ENCODE data around the gene TMEM179B.
A peak's percentile ranks its signal among the peaks of the same experiment; 100 is the strongest.
"Not testable (repeated sequence)": the region's sequence is repeated elsewhere in the genome, so short reads cannot be mapped to it uniquely, and the experiment has no call there.

TMEM179B gene, protein sequence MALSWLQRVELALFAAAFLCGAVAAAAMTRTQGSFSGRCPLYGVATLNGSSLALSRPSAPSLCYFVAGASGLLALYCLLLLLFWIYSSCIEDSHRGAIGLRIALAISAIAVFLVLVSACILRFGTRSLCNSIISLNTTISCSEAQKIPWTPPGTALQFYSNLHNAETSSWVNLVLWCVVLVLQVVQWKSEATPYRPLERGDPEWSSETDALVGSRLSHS

DNA sequence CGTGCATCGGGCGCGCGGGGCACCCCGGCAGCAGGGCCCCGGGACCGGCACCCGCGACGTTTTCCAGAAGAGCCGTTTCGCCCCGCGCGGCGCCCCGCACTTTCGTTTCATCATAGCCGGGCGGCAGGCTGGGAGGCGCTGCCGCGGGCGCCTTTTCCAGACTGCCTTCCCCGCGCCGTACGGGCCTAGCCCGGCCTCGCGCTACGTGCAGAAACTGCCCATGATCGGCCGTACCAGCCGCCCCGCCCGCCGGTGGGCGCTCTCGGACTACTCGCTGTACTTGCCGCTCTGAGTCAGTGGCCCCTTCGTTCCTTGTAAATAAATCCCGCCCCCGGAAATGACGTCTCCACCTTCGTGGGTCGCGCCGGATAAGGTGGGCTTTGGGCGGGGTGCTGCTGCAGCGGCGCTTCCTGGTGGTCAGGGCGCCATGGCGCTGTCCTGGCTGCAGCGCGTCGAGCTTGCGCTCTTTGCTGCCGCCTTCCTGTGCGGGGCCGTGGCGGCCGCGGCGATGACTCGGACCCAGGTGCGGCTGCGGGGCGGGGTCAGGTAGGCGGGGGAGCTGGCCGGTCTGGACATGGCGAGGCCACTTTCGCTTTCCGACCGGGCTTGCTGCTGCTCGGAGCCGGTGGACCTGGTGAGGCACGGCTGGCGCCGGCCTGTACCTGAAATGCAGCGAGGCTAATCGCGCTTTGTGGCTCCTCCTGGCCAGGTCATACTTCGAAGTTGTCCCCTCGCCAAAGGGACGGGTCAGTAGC is at the start of gene TMEM179B:
TMEM179B (plus strand) TSS at position 398 of the 755 bp plus-strand sequence; CDS start at position 428, 30 bp downstream.
- DNase-seq (ENCODE audit: low read depth): peak; percentile 98

DNA sequence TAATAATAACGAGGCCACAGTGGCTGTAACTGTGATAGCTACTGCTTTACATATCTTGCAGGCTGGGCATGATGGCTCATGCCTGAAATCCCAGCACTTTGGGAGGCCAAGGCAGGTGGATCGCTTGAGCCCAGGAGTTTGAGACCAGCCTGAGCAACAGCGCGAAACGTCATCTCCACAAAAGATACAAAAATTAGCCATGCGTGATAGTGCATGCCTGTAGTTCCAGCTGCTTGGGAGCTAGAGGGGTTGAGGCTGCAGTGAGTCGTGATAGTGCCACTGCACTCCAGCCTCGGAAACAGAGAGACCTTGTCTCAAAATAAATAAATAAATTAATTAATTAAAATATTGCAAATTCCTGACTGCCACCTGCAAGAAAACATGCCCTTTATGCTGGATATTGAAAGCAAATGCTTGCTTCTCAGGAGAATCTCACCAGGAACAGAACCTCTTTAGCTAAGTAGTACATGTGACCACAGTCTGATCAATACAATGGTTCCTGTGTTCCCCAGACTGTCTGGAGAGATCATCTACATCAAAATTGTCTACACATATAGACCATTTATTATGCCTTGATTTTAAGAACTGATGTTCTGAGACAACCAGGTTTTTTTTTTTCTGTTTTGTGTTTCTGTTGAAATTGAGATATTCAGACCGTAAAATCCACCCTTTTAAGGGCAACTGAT is 39.6 kb upstream of the TMEM179B start:
- no peak for DNase-seq (ENCODE audit: low read depth)

DNA sequence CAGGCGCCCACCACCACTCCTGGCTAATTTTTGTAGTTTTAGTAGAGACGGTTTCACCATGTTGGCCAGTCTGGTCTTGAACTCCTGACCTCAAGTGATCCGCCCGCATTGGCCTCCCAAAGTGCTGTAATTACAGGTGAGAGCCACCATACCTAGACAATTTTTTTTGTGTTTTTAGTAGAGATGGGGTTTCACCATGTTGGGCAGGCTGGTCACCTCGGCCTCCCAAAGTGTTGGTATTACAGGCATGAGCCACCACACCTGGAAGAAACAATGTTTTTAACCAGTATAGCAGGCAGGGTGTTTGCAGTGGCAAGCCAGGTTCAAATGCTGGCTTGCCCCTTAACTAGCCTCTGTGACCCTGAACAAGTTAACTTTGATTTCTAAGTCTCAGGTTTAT is 37.3 kb upstream of the TMEM179B start:
- not testable (repeated sequence) for DNase-seq (ENCODE audit: low read depth)

DNA sequence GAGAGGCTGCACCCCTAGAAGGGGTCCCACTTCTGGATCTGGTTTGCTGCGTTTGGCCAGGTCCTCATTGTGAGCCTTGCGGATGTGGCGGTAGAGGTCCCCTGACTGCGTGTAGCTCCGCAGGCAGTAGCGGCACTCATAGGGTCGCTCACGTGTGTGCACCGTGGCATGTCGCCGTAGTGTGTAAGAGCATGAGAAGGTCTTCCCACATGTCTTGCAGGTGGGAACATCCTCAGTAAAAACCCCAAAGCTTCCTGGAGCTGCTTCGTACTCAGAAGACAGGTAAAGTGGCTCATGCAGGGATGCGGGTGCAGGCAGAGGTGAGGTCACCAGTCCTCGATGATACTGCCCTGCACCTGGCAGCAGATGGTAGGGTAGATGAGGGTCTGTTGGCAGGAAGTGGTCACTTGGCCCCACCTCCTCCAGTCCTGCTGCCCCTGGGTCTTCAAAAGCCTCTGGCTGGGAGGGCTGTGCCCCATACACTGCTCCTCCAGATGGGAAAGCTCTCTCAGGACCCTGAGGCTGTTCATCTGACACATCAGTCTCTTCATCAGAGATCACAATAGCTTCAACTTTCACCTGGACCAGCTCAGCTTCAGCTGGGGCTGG is 34.9 kb upstream of the TMEM179B start:
- no peak for DNase-seq (ENCODE audit: low read depth)

DNA sequence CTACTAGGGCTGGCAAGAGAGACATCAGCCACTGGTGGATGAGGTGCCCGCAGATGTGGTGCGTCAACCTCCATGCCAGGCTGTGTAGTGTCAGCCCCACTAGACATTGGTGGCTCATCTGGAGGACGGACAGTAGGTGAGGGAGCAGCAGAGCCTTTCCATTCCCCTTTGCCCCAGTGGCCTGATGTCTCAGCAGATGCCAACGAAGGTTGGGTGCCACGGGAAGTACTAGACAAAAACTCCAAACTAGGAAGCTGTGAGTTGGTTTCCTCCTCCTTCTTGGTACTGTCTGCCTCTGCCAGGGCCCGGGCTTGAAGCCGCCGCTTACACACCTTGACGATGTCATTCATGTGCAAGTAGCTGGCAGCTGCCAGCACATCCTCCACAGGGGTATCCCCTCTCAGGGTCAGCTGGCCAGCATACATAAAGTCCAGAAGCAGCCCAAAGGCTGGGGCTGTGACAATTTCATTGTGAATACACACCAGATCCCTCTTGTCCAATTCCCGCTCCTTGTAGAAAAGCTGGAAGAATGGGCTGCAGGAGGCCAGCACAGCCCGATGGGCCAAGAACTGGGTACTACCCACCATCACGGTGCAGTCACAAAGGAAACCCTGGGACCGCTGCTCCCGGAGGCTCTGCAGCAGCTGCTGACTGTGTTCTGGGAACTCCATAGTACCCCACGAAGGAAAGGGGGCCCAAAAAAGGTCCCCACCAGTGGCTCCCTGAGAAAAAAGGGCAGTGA is 34.0 kb upstream of the TMEM179B start:
- no peak for DNase-seq (ENCODE audit: low read depth)

DNA sequence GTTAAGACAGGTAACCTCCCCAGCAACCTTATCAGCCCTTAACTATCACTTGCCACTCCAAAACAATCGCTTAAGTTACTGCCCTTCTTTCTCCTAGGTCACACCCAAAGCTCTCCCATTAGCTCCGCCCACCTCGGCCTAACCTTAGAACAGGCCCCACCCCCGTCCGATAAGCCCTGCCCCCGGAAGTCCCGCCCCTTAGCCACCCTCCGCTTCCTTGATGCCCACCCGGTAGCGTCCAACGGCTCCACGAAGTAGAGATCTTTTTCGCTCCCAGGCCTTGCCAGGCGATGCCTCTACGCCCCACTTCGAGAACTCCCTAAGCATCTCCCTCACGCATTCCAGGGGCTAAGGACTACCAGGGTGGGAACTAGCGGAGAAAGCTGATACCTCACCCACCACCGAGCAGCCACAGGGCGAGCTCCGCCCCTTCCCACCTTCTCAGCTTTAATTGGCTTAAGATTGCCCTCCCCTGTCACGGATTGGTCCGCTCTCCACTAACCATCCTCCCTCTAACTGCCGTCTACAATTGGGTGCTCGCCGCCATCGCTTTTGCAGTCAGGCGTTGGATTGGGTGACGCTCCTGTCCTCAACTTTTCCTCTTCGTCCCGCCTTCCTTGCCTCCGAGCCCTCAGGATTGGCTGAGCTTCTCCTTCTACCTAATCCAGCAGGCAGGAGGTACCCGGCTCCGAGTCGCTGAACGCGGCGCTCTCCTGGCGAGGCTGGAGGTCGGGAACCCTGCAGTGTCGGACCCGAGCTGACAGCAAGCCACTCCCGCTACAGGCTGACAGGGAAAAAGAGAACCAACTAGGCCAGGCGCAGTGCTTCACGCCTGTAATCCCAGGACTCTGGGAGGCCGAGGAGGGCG is 33.2 kb upstream of the TMEM179B start, which contains the start of gene ZBTB3:
ZBTB3 (minus strand) TSS at position 425 of the 868 bp plus-strand sequence. CDS start 496 bp downstream, outside the sequence.
- DNase-seq (ENCODE audit: low read depth): peak; percentile 99

DNA sequence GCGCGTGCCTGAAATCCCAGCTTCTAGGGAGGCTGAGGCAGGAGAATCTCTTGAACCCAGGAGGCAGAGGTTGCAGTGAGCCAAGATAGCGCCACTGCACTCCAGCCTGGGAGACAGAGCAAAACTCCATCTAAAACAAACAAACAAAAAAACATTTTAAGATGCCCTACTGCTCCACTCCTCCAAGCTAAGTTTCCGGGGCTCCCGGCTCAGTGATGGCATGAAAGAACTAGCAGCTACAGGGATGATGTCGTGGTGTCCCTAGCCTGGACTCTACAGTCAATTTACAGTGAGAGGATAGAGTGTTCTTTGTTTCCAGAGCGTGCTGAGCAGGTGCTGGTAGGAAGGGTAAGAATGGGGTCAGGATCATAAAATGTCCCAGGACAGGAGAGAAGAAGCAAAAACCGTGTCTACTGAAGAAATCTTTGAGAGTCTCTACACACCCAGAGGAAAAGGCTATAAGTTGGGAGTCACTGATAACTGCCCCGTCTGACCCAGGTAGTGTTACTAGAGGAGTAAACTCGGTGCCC is 32.1 kb upstream of the TMEM179B start:
- DNase-seq (ENCODE audit: low read depth): no peak

DNA sequence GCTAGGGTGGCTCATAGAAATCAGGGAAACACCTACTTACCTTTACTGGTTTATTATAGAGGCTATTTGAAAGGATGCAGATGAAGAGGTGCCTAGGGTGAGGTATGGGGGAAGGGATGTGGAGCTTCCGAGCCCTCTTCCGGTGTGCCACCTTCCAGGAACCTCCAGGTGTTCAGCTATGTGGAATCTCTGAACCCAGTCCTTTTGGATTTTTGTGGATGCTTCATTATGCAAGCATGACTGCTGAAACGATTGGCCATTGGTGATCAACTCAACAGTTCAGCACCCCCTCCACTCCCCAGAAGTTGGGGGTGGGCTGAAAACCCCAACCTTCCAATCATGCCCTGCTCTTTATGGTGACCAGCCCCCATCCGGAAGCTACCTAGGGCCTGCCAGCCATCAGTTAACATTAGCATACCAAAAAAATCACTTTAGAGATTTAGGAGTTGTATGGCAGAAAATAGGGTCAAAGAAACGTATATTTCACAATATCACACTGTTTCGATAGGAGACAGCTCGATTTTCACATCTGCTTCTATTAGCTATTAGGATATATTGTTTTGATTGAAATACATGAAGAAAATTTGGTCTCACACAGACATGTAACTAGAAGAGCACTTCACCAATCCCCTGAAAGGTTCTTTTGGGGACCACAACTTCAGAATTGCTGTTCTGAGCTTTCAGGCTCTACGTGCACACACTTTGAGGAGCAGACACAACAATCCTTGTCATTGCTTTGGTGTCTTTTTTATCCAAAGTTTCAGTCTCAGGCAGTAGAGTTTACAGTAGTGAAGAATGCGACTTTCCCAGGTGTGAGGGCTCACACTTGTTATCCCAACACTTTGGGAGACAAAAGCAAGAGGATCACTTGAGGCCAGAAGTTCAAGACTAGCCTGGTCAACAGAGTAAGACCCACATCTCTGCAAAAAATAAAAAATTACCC is 29.1 kb upstream of the TMEM179B start:
- DNase-seq (ENCODE audit: low read depth): no peak

DNA sequence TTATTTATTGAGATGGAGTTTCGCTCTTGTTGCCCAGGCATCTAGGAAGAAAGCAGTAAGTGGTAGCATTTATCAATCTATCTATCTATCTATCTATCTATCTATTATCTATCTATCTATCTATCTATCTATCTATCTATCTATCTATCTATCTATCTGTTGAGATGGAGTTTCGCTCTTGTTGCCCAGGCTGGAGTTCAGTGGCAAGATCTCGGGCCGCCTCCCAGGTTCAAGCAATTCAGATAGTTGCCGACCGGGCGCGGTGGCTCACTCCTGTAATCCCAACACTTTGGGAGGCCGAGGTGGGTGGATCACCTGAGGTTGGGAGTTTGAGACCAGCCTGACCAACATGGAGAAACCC is 26.4 kb upstream of the TMEM179B start:
- not testable (repeated sequence) for DNase-seq (ENCODE audit: low read depth)

DNA sequence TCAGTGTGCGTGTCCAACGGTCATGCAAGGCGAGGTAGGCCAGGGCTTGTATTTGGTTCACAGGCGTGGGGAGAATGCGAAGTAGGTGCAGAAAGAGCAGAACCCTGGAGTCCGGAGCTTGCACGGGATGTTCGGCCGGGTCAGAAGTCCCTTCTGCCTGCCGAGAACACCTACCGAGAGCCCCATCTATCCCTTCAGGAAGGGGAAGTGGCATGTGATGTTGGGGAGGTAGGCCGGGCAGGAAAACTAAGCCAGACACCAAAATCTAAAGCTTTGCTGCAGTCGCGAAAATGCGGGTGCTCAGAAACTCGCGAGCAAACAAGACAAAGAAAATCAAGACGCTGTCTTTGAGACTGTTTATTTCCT is 16.4 kb upstream of the TMEM179B start:
- DNase-seq (ENCODE audit: low read depth): no peak

DNA sequence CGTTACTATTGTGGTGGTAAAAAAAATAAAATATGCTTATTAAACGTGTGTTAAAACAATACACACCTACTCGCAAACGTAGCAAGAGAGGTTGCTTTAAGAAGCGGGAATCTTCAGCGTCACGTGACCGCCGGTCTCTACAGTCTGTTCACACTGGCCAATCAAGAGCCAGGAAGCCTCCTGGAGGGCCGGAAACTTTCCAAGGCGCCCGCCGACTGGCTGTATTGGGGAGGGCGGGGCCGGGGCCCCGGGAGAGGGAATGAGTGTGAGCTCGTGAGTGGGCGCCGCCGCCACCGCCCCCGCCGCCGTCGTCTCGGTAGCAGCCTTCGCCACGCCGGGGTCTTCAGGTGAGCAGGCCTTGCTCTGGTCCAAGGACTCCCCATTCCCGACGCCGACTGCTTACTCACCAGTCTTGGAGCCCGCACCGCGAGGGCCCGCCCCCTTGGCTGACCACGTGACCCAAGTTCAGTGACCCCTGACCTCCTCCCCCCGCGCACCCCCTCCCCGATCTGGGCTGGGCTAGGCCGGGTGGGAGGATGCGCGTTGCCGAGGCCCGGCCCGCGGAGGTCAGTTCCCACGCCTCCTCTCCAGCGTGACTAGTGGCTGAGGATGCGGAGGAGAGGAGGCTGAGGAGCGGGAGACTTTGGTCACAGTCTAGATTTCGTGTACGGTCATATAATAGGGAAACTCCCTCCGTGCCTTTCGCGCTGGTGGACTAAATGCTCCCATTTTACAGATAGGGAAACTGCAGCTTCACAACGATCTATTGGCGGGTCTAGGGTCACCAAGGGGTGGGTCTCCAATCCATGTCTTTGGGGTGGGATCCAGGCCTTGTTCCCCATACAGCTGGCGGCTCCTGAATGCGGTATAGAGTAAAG is 15.8 kb upstream of the TMEM179B start, which contains the start of gene TAF6L:
TAF6L (plus strand) TSS at position 253 of the 878 bp plus-strand sequence. CDS start 4,388 bp downstream, outside the sequence.
- DNase-seq (ENCODE audit: low read depth): peak; percentile 95

DNA sequence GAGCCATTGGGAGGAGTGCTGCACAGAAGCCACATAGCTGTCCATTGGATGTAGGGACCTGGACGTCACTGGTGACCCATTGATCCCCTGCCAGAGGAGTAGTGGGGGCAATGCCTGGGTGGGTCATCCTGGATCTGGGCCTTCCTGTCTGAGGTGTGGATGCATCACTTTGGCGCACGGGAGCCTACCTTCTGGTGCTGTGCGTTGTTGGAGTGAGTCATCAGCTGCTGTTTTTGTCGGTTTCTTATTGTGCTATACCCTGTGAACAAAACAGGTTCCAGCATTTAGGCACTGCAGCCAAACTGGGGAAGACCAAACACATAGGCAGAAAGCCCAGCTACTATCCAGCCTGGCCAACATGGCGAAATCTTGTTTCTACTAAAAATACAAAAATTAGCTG is 12.8 kb upstream of the TMEM179B start:
- no peak for DNase-seq (ENCODE audit: low read depth)

DNA sequence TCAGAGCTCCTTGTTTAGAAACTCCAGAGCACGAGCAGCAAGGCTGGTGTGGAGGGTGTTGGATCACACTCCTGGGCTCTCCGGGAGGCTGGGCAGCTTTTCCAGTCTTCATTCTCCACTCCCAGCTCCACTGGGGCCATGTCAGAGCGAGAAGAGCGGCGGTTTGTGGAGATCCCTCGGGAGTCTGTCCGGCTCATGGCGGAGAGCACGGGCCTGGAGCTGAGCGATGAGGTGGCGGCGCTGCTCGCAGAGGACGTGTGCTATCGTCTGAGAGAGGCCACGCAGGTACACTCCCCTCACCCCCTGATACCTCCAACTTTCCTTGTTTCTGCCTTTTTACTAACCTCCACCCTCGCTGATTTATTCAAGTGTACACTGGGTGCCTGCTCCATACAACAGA is 11.6 kb upstream of the TMEM179B start:
- no peak for DNase-seq (ENCODE audit: low read depth)

DNA sequence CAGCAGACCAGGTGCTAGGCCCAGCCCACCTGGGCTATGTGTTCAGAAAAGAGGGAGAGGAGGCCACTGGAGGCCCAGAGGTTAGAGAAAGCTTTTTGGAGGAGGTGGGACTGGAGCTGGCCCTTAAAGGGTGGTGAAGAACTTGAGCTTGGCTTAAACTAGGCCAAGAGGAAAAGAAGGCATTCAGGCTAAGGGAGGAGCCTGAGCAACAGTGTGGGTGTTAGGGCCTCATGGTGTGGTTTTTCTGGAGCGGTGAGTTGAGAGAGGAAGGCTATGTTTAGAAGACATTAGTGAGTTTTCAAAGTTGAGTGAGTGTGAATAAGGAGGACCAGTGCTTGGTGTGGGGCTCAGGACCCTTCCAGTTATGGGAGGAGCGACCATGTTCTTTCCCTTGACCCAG is 9.8 kb upstream of the TMEM179B start:
- DNase-seq (ENCODE audit: low read depth): no peak

DNA sequence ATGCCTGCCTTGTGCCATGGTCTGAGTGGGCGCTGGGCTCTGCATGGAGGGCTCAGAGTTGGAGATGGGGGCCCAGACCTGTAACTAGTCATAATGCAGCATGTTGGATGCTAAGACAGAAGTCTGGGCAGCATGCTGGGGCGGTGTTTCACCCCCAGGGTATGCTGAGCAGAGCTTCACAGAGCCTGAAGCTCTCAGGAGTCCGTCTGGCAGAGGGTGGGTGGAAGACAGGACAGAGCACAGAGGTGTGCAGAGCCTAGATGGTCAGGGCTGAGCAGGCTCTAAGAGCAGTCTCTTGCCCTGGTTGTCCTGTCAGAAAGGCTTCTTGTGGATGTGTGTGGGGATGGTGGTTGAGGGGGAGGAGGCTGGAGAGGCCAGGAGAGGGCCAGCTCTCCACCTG is 8.8 kb upstream of the TMEM179B start:
- no peak for DNase-seq (ENCODE audit: low read depth)

DNA sequence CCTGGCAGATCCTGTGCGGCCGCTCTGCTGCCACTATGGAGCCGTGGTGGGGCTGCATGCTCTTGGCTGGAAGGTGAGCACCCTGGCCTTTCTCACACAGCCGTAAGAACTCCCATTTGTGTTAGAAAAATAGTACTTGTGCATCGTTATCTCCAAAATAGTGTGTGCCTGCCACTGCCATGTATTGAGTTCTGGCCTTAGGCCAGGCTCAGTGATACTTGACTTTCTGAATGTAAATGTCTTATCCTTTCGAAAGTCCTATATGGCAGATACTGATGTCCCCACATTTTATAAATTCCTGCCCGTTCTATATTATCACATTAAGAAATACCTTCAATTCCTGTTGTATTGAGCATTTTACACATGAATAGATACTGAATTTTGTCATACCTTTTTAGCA is 4.4 kb upstream of the TMEM179B start:
- DNase-seq (ENCODE audit: low read depth): no peak

DNA sequence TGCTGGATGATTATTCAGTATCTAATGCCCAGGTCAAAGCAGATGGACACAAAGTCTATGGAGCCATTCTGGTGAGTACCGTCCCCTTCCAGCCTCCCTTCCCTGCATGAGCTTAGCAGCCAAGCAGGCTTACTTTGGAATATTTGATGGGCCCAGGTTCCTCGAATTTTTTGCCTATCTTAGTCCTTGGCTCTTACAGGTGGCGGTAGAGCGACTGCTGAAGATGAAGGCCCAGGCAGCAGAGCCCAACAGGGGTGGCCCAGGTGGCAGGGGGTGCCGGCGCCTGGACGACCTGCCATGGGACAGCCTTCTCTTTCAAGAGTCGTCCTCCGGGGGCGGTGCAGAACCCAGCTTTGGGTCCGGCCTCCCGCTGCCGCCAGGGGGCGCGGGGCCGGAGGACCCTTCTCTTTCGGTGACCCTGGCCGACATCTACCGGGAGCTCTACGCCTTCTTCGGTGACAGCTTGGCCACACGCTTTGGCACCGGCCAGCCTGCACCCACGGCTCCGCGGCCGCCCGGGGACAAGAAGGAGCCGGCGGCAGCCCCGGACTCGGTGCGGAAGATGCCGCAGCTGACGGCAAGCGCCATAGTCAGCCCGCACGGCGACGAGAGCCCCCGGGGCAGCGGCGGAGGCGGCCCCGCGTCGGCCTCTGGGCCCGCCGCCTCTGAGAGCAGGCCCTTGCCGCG is 741 bp upstream of the TMEM179B start:
- DNase-seq (ENCODE audit: low read depth): no peak

DNA sequence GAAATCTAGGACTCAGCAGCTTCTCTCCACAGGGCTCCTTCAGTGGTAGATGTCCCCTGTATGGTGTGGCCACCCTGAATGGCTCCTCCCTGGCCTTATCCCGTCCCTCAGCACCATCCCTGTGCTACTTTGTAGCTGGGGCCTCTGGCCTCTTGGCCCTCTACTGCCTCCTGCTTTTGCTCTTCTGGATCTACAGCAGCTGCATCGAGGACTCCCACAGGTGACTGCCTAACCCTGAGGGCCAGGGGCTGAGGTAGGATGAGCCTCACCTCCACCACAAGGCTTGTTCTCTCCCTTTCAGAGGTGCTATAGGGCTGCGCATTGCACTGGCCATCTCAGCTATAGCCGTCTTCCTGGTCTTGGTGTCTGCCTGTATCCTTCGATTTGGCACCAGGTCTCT is 1.8 kb downstream of the TMEM179B start:
- no peak for DNase-seq (ENCODE audit: low read depth)
